HCT116 (cell line): ENCODE data around the gene AHRR. TPM values are rescaled to one million over a fixed set of nuclear protein-coding genes. Genes with fewer than 3 reads are reported as not detected.

Experiments
- ATAC-seq: fragments of 200-7000 bp; cut with Tn5 transposase; 2 replicates; pipeline ENCODE4 v1.9.1; 2020; ENCODE audit warnings: mild to moderate bottlenecking, moderate library complexity
- BruUV-seq: library from RNA; stranded (reverse); fragments of 400-500 nt; replicated peaks from 2 replicates; lab custom pipeline; 2021; lab: Mats Ljungman, UMichigan
- CTCF ChIA-PET: fragments of 300-600 bp; sonication (Branson Sonifier 250); formaldehyde crosslinking; loops from one replicate; lab custom pipeline; 2021; ENCODE audit warnings: antibody characterized with exemption; lab: Charles Lee
- POLR2A ChIA-PET: fragments of 300-600, 350-600 bp; sonication (Branson Sonifier 250); formaldehyde crosslinking; loops from one replicate; lab custom pipeline; 2021; ENCODE audit warnings: antibody characterized with exemption; lab: Charles Lee
- RAD21 ChIA-PET, 2 experiments: fragments of 300-600 bp; sonication (Branson Sonifier 250); formaldehyde crosslinking; loops; one replicate each; lab custom pipeline; 2023; ENCODE audit warnings: low total read pairs in 2 of 2; ENCODE audit not compliant: uncharacterized antibody in 2 of 2, unreplicated experiment in 2 of 2, low non-redundant PET in 1 of 2; lab: Charles Lee
- DNase-seq: peaks from one replicate; pipeline ENCODE4 v3.0.0-alpha.2; 2010; ENCODE audit warnings: low read depth, low spot score
- H2AFZ ChIP-seq: fragments of 200-600 bp; shearing (Covaris generic), sonication (generic); 2 replicates; pipeline ENCODE4 v1.6.1; 2017; ENCODE audit warnings: low read depth, mixed run types, mixed read lengths, antibody characterized with exemption, low read length; ENCODE audit not compliant: poor library complexity, severe bottlenecking
- H3K27ac ChIP-seq: 2 replicates; pipeline ENCODE4 v1.5.1; 2012; ENCODE audit warnings: low read depth, low read length
- H3K27me3 ChIP-seq: fragments of 200-600 bp; sonication (generic); 2 replicates; pipeline ENCODE4 v1.6.1; 2016; ENCODE audit warnings: mixed run types, low read length, mixed read lengths; ENCODE audit not compliant: insufficient read depth
- H3K36me3 ChIP-seq, 2 experiments: fragments of 200-500 bp in 1 of 2; fragments of 200-600 bp in 1 of 2; sonication (Bioruptor generic) in 1 of 2; sonication (generic) in 1 of 2; 2 replicates each; pipeline versions ENCODE4 v1.5.1 to v1.6.1; 2014 to 2016; ENCODE audit warnings: low read length in 2 of 2, inconsistent platforms in 1 of 2, mixed read lengths in 1 of 2, mixed run types in 1 of 2; ENCODE audit not compliant: insufficient read depth in 2 of 2, control insufficient read depth in 1 of 2
- H3K4me1 ChIP-seq, 2 experiments: fragments of 200-600 bp in 1 of 2; sonication (generic) in 1 of 2; 2 replicates each; pipeline versions ENCODE4 v1.5.1 to v1.6.1; 2012 to 2017; ENCODE audit warnings: low read length in 2 of 2, inconsistent platforms in 1 of 2, mild to moderate bottlenecking in 1 of 2, mixed read lengths in 1 of 2, mixed run types in 1 of 2, moderate library complexity in 1 of 2; ENCODE audit not compliant: insufficient read depth in 2 of 2, control insufficient read depth in 1 of 2
- H3K4me2 ChIP-seq: fragments of 200-600 bp; sonication (generic); 2 replicates; pipeline ENCODE4 v1.6.1; 2017; ENCODE audit warnings: mixed run types, low read length, mixed read lengths
- H3K4me3 ChIP-seq, 2 experiments: fragments of 200-600 bp in 1 of 2; sonication (generic) in 1 of 2; replicated peaks in 1 of 2; 2 replicates each; pipeline ENCODE4 v1.5.1; 2011 to 2016; ENCODE audit warnings: low read length in 2 of 2, control low read depth in 1 of 2, low read depth in 1 of 2, mild to moderate bottlenecking in 1 of 2, mixed read lengths in 1 of 2, mixed run types in 1 of 2
- H3K79me2 ChIP-seq: fragments of 200-600 bp; sonication (generic); 2 replicates; pipeline ENCODE4 v1.6.1; 2017; ENCODE audit warnings: mild to moderate bottlenecking, mixed run types, low read length, moderate library complexity, mixed read lengths; ENCODE audit not compliant: insufficient read depth
- H3K9ac ChIP-seq: fragments of 200-600 bp; sonication (generic); 2 replicates; pipeline ENCODE4 v1.6.1; 2016; ENCODE audit warnings: low read length, mixed read lengths
- H3K9me2 ChIP-seq: fragments of 200-600 bp; sonication (generic), shearing (Covaris generic); 2 replicates; pipeline ENCODE4 v1.6.1; 2017; ENCODE audit warnings: mixed run types, mild to moderate bottlenecking, moderate library complexity; ENCODE audit not compliant: insufficient read depth
- H3K9me3 ChIP-seq, 2 experiments: fragments of 200-500 bp in 1 of 2; fragments of 200-600 bp in 1 of 2; sonication (Bioruptor generic) in 1 of 2; sonication (generic) in 1 of 2; 2 replicates each; pipeline ENCODE4 v1.6.1; 2014 to 2017; ENCODE audit warnings: low read length in 2 of 2, mixed read lengths in 2 of 2, inconsistent platforms in 1 of 2, low read depth in 1 of 2, mild to moderate bottlenecking in 1 of 2, mixed run types in 1 of 2, moderate library complexity in 1 of 2; ENCODE audit not compliant: control insufficient read depth in 1 of 2, insufficient read depth in 1 of 2
- H4K20me1 ChIP-seq: fragments of 200-600 bp; sonication (generic), shearing (Covaris generic); 2 replicates; pipeline ENCODE4 v1.6.1; 2017; ENCODE audit warnings: mixed run types, mild to moderate bottlenecking, moderate library complexity; ENCODE audit not compliant: insufficient read depth
- CBX3 ChIP-seq: IDR thresholded peaks from 2 replicates; pipeline ENCODE4 v1.6.1; 2012; ENCODE audit warnings: low read depth
- EGR1 ChIP-seq: IDR thresholded peaks from 2 replicates; pipeline ENCODE4 v1.6.1; 2012; ENCODE audit warnings: low read depth
- ELF1 ChIP-seq: IDR thresholded peaks from 2 replicates; pipeline ENCODE4 v1.6.1; 2012; ENCODE audit warnings: low read depth, borderline replicate concordance
- EZH2 ChIP-seq: fragments of 200-600 bp; sonication (generic); IDR thresholded peaks from 2 replicates; pipeline ENCODE4 v1.6.1; 2017; ENCODE audit warnings: antibody characterized with exemption, mixed run types
- FOSL1 ChIP-seq: IDR thresholded peaks from 2 replicates; pipeline ENCODE4 v1.6.1; 2012; ENCODE audit warnings: low read depth
- JUND ChIP-seq: IDR thresholded peaks from 2 replicates; pipeline ENCODE4 v1.6.1; 2012
- SP1 ChIP-seq: IDR thresholded peaks from 2 replicates; pipeline ENCODE4 v1.6.1; 2012; ENCODE audit warnings: low read depth
- SRF ChIP-seq: IDR thresholded peaks from 2 replicates; pipeline ENCODE4 v1.6.1; 2012; ENCODE audit warnings: low read depth
- YY1 ChIP-seq: IDR thresholded peaks from 2 replicates; pipeline ENCODE4 v1.6.1; 2011; ENCODE audit warnings: low read length, low read depth, moderate library complexity, mild to moderate bottlenecking; ENCODE audit not compliant: insufficient replicate concordance; ENCODE audit errors: extremely low read depth
- ZBTB33 ChIP-seq: IDR thresholded peaks from 2 replicates; pipeline ENCODE4 v1.6.1; 2011; ENCODE audit warnings: mild to moderate bottlenecking, low read length, moderate library complexity; ENCODE audit not compliant: insufficient replicate concordance; ENCODE audit errors: extremely low read depth
- ZFX ChIP-seq: fragments of 450-650 bp; IDR thresholded peaks from 2 replicates; pipeline ENCODE4 v1.6.1; 2017
- intact Hi-C: fragments of 100-400 bp; cut with micrococcal nuclease; formaldehyde crosslinking; loops from 2 replicates; pipeline ENCODE4 v1.10.0; 2022
- total RNA-seq: library from RNA; stranded (reverse); gene quantifications from one replicate; pipeline ENCODE4 v1.2.1, GENCODE V29; 2021; ENCODE audit not compliant: unreplicated experiment
- TF ChIP-seq, protein P1 (sequence below): IDR thresholded peaks from 2 replicates; pipeline ENCODE4 v1.6.1; 2012; ENCODE audit warnings: low read depth
- TF ChIP-seq, protein P2 (sequence below): IDR thresholded peaks from 2 replicates; pipeline ENCODE4 v1.6.1; 2012

The AHRR gene
- total RNA-seq, 1 experiment from 2014 or later: 12.7 TPM

- Histone ChIP-seq H3K27ac (no peak overlapping the region), H3K9me3 (no peaks in the 10 kb centered on the region), H3K4me3 (no peak overlapping the region), H3K9me2 (no peaks in the 10 kb centered on the region), H3K4me1 (peaks cover 5 to 24% of the 10 kb centered on the region in 2 experiments; a peak in 3 of 4 replicates), H4K20me1 (no peaks in the 10 kb centered on the region), H3K79me2 (peaks cover 21% of the 10 kb centered on the region), H3K27me3 (no peaks in the 10 kb centered on the region), H3K9ac (no peak overlapping the region), H3K36me3 (peaks cover 1 to 4% of the 10 kb centered on the region in 2 experiments; a peak in 1 of 4 replicates), H2AFZ (no peak overlapping the region), H3K4me2 (no peak overlapping the region)
- DNase-seq: no peak
- TF ChIP-seq JUND (no peak), ZFX (no peak), CBX3 (no peak), FOSL1 (no peak), EZH2 (no peak), ELF1 (no peak), ZBTB33 (no peak), SRF (no peak), SP1 (no peak), YY1 (no peak), EGR1 (no peak)
- TF ChIP-seq, protein P1, sequence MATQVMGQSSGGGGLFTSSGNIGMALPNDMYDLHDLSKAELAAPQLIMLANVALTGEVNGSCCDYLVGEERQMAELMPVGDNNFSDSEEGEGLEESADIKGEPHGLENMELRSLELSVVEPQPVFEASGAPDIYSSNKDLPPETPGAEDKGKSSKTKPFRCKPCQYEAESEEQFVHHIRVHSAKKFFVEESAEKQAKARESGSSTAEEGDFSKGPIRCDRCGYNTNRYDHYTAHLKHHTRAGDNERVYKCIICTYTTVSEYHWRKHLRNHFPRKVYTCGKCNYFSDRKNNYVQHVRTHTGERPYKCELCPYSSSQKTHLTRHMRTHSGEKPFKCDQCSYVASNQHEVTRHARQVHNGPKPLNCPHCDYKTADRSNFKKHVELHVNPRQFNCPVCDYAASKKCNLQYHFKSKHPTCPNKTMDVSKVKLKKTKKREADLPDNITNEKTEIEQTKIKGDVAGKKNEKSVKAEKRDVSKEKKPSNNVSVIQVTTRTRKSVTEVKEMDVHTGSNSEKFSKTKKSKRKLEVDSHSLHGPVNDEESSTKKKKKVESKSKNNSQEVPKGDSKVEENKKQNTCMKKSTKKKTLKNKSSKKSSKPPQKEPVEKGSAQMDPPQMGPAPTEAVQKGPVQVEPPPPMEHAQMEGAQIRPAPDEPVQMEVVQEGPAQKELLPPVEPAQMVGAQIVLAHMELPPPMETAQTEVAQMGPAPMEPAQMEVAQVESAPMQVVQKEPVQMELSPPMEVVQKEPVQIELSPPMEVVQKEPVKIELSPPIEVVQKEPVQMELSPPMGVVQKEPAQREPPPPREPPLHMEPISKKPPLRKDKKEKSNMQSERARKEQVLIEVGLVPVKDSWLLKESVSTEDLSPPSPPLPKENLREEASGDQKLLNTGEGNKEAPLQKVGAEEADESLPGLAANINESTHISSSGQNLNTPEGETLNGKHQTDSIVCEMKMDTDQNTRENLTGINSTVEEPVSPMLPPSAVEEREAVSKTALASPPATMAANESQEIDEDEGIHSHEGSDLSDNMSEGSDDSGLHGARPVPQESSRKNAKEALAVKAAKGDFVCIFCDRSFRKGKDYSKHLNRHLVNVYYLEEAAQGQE: no peak
- TF ChIP-seq, protein P2, sequence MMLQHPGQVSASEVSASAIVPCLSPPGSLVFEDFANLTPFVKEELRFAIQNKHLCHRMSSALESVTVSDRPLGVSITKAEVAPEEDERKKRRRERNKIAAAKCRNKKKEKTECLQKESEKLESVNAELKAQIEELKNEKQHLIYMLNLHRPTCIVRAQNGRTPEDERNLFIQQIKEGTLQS: no peak
- CTCF ChIA-PET: no interaction called here
- POLR2A ChIA-PET: no interaction called here
- intact Hi-C loops: no loop called here
- no TSS peak for BruUV-seq
- ATAC-seq: no peak
- RAD21 ChIA-PET: no interaction called here
Observed at GRCh38 chr5:475704-476101, 154.2 kb downstream of the AHRR start.
